Small intestine (tissue), 7 donors: Measurements from ENCODE around the gene VCAN. TPM values are rescaled to one million over a fixed set of nuclear protein-coding genes. Genes with fewer than 3 reads are reported as not detected.

ENCODE experiments used
- DNase-seq, 2 donors: peaks; one replicate each; pipeline versions ENCODE4 v3.0.0 to v3.0.0-alpha.2; 2013
- FAIRE-seq: peaks from 2 replicates; lab custom pipeline; 2012; peaks lifted over from hg19 to GRCh38; lab: Jason Lieb, UNC
- H3K27ac ChIP-seq, 3 donors: one replicate each; pipeline ENCODE4 v1.5.1; 2013; ENCODE audit warnings: low read length in 2 of 3, mild to moderate bottlenecking in 2 of 3, control low read depth in 1 of 3, inconsistent platforms in 1 of 3, low read depth in 1 of 3, moderate library complexity in 1 of 3
- H3K27me3 ChIP-seq, 3 donors: one replicate each; pipeline ENCODE4 v1.6.1; 2013; ENCODE audit warnings: low read length in 3 of 3, inconsistent platforms in 1 of 3; ENCODE audit not compliant: control insufficient read depth in 3 of 3, insufficient read depth in 3 of 3
- H3K36me3 ChIP-seq, 3 donors: one replicate each; pipeline ENCODE4 v1.6.1; 2013; ENCODE audit warnings: low read length in 3 of 3, inconsistent platforms in 1 of 3, low read depth in 1 of 3, mild to moderate bottlenecking in 1 of 3, moderate library complexity in 1 of 3; ENCODE audit not compliant: control insufficient read depth in 3 of 3, insufficient read depth in 2 of 3
- H3K4me1 ChIP-seq, 3 donors: one replicate each; pipeline ENCODE4 v1.6.1; 2013; ENCODE audit warnings: low read length in 2 of 3, inconsistent platforms in 1 of 3, low read depth in 1 of 3, mild to moderate bottlenecking in 1 of 3, moderate library complexity in 1 of 3; ENCODE audit not compliant: control insufficient read depth in 3 of 3, insufficient read depth in 2 of 3
- H3K4me3 ChIP-seq, 3 donors: one replicate each; pipeline ENCODE4 v1.5.1; 2013; ENCODE audit warnings: low read length in 3 of 3, control low read depth in 1 of 3, inconsistent platforms in 1 of 3, low read depth in 1 of 3, mild to moderate bottlenecking in 1 of 3, moderate library complexity in 1 of 3
- H3K9me3 ChIP-seq, 2 donors: one replicate each; pipeline ENCODE4 v1.6.1; 2013; ENCODE audit warnings: low read depth in 1 of 2, low read length in 1 of 2; ENCODE audit not compliant: control insufficient read depth in 2 of 2, insufficient read depth in 1 of 2
- WGBS, 3 donors: extraction: QIAGEN DNeasy Blood & Tissue Kit; methylation state at CpG; one replicate each; pipeline ENCODE4 v1.1.7; 2013; 5-methylcytosine and 5-hydroxymethylcytosine counted together
- polyA plus RNA-seq, 4 donors: library from polyadenylated mRNA; stranded (reverse) in 3 of 4; unstranded in 1 of 4; fragments of 200-250 nt in 3 of 4; fragments of 120-200 nt in 1 of 4; gene quantifications; one replicate each; pipeline versions ENCODE4 v1.2.1 to v1.2.3, GENCODE V29; 2013
- donor health status: healthy with polysubstance abuse.
- donor health status: control.
- donor health status: control.
- donor health status: Bipolar disorder and iron deficiency.
- donor health status: healthy.

The VCAN gene
- polyA plus RNA-seq, 4 donors, result 0.67 to 66.4 (median 2.0) TPM

GRCh38 chr5:83548581-83548980, 77.0 kb downstream of the VCAN start:
- FAIRE-seq, result no peak

GRCh38 chr5:83549076-83549475, 77.5 kb downstream of the VCAN start:
- Histone ChIP-seq H3K4me3 (no peak overlapping the region), H3K9me3 (no peaks in the 10 kb centered on the region), H3K27me3 (no peaks in the 10 kb centered on the region), H3K27ac (no peak overlapping the region), H3K4me1 (no peaks in the 10 kb centered on the region), H3K36me3 (peaks cover 0 to 7% (median 0%) of the 10 kb centered on the region in 3 donors)
- DNase-seq (no peak), FAIRE-seq (no peak)
- WGBS, 3 donors, result 29 to 49% (median 31%) methylated on average over 2 of the region's 2 CpGs

More at GRCh38 chr5:83548581-83548980, 77.0 kb downstream of the VCAN start:
- Histone ChIP-seq H3K4me1 (no peaks in the 10 kb centered on the region), H3K27me3 (no peaks in the 10 kb centered on the region), H3K27ac (peak overlapping the region in 1 of 3 donors; percentile 12), H3K4me3 (no peak overlapping the region), H3K9me3 (no peaks in the 10 kb centered on the region), H3K36me3 (peaks cover 0 to 6% (median 0%) of the 10 kb centered on the region in 3 donors)
- WGBS, 3 donors, result 70 to 86% (median 77%) methylated on average over 4 of the region's 4 CpGs
- no peak for DNase-seq

- Histone ChIP-seq H3K4me3 (no peak overlapping the region), H3K27me3 (no peaks in the 10 kb centered on the region), H3K27ac (peak overlapping the region in 1 of 3 donors; percentile 41), H3K9me3 (no peaks in the 10 kb centered on the region), H3K4me1 (no peaks in the 10 kb centered on the region), H3K36me3 (peaks cover 0 to 8% (median 0%) of the 10 kb centered on the region in 3 donors)
- 54 to 56% (median 54%) methylated on average over 5 of the region's 5 CpGs for WGBS, 3 donors
- no peak for DNase-seq
- FAIRE-seq, result no peak
Measured at GRCh38 chr5:83549674-83550073, 78.1 kb downstream of the VCAN start.

GRCh38 chr5:83551821-83552220, 80.3 kb downstream of the VCAN start:
- Histone ChIP-seq H3K36me3 (peaks cover 0 to 4% (median 0%) of the 10 kb centered on the region in 3 donors), H3K9me3 (no peaks in the 10 kb centered on the region), H3K4me3 (no peak overlapping the region), H3K4me1 (no peaks in the 10 kb centered on the region), H3K27me3 (no peaks in the 10 kb centered on the region), H3K27ac (no peak overlapping the region)
- WGBS, 3 donors, result 56 to 67% (median 57%) methylated on average over 1 of the region's 1 CpG
- peak in 1 of 2 donors; percentile 11 for DNase-seq
- no peak for FAIRE-seq

GRCh38 chr5:83552275-83552674, 80.7 kb downstream of the VCAN start:
- Histone ChIP-seq H3K4me1 (no peaks in the 10 kb centered on the region), H3K27me3 (no peaks in the 10 kb centered on the region)
- no peak for FAIRE-seq

GRCh38 chr5:83553000-83553486, 81.5 kb downstream of the VCAN start:
- Histone ChIP-seq H3K4me3 (no peak overlapping the region), H3K27ac (no peak overlapping the region), H3K9me3 (no peaks in the 10 kb centered on the region), H3K27me3 (no peaks in the 10 kb centered on the region), H3K36me3 (peaks cover 0 to 4% (median 0%) of the 10 kb centered on the region in 3 donors), H3K4me1 (no peaks in the 10 kb centered on the region)
- FAIRE-seq (no peak), DNase-seq (no peak)
- 82 to 91% (median 89%) methylated on average over 9 of the region's 9 CpGs for WGBS, 3 donors

More at GRCh38 chr5:83552275-83552674, 80.7 kb downstream of the VCAN start:
- Histone ChIP-seq H3K4me3 (no peak overlapping the region), H3K9me3 (no peaks in the 10 kb centered on the region), H3K27ac (no peak overlapping the region), H3K36me3 (peaks cover 0 to 4% (median 0%) of the 10 kb centered on the region in 3 donors)
- DNase-seq, result no peak

- no peak for DNase-seq
- WGBS, 3 donors, result 24 to 68% (median 37%) methylated on average over 5 of the region's 5 CpGs
- Histone ChIP-seq H3K4me1 (peaks cover 0 to 2% (median 0%) of the 10 kb centered on the region in 3 donors), H3K36me3 (peaks cover 0 to 4% (median 0%) of the 10 kb centered on the region in 3 donors), H3K27ac (no peak overlapping the region), H3K9me3 (no peaks in the 10 kb centered on the region), H3K4me3 (no peak overlapping the region), H3K27me3 (no peaks in the 10 kb centered on the region)
- FAIRE-seq, result no peak
Measured at GRCh38 chr5:83554133-83554532, 82.6 kb downstream of the VCAN start.

GRCh38 chr5:83554686-83555085, 83.1 kb downstream of the VCAN start:
- H3K9me3 ChIP-seq, result no peaks in the 10 kb centered on the region
- WGBS, 3 donors, result 88 to 90% (median 89%) methylated on average over 1 of the region's 1 CpG
- H3K27ac ChIP-seq, result no peak overlapping the region
- no peak overlapping the region for H3K4me3 ChIP-seq
- peaks cover 0 to 3% (median 0%) of the 10 kb centered on the region in 3 donors for H3K27me3 ChIP-seq
- H3K36me3 ChIP-seq, result peaks cover 0 to 6% (median 0%) of the 10 kb centered on the region in 3 donors
- peaks cover 0 to 6% (median 4%) of the 10 kb centered on the region in 3 donors for H3K4me1 ChIP-seq
- FAIRE-seq, result no peak
- no peak for DNase-seq

GRCh38 chr5:83555263-83555662, 83.7 kb downstream of the VCAN start:
- Histone ChIP-seq H3K36me3 (peaks cover 0 to 6% (median 0%) of the 10 kb centered on the region in 3 donors), H3K27ac (no peak overlapping the region), H3K9me3 (no peaks in the 10 kb centered on the region), H3K4me1 (peaks cover 0 to 6% (median 4%) of the 10 kb centered on the region in 3 donors), H3K27me3 (peaks cover 0 to 3% (median 0%) of the 10 kb centered on the region in 3 donors), H3K4me3 (no peak overlapping the region)
- 91 to 99% (median 95%) methylated on average over 2 of the region's 2 CpGs for WGBS, 3 donors
- FAIRE-seq (no peak), DNase-seq (no peak)
